ENCODE results near the gene SRD5A1. TPM values are rescaled to one million over a fixed set of nuclear protein-coding genes. Genes with fewer than 3 reads are reported as not detected.

Gene SRD5A1
- total and polyA plus RNA-seq, 2 experiments from 2014 or later = 18.2 to 87.3 TPM

DNA sequence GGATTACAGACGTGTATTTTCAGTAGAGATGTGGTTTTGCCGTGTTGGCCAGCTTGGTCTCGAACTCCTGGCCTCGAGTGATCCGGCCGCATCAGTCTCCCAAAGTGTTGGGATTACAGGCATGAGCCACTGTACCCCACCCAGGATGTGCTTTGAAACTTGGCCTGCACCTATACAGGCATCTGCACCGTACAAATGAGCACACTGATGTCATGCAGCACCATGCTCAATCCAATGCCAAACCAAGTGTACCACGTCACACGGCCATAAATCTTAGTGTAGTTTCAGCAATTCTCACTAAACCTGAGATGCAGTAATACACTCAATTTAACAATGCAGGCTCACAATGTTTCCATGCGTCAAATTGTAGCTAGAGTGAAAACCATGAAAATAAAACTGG lies 6.7 kb upstream of the SRD5A1 start:
- Mint-ChIP-seq H3K4me1 (peaks cover 5% of the 10 kb centered on the region; the same call in 2 of the 3 replicates), H3K27me3 (ENCODE audit: insufficient read depth, low read depth, poor library complexity) (peaks cover 2% of the 10 kb centered on the region), H3K36me3 (ENCODE audit: low read depth) (peaks cover 88% of the 10 kb centered on the region), H3K27ac (peak overlapping the region; percentile 65; the same call in 1 of the 2 replicates), H3K4me3 (no peak overlapping the region), H3K9me3 (no peaks in the 10 kb centered on the region)
- H3F3A ChIP-seq (replicated peaks; ENCODE audit: low read depth) = no peaks in the 10 kb centered on the region; the same call in 1 of the 2 replicates
- peaks cover 100% of the 10 kb centered on the region for H3K79me2 ChIP-seq (replicated peaks; ENCODE audit: insufficient read depth)
- no peak overlapping the region for H2AFZ ChIP-seq
- peaks cover 51% of the 10 kb centered on the region for H3K36me3 ChIP-seq (ENCODE audit: insufficient read depth)
- ATAC-seq (no peak), DNase-seq (ENCODE audit: low spot score) (no peak)
- H3K4me3 ChIP-seq = no peak overlapping the region
- peaks cover 2% of the 10 kb centered on the region; the same call in 1 of the 2 replicates for H3K4me1 ChIP-seq (ENCODE audit: insufficient read depth)
- TF ChIP-seq, protein P1, sequence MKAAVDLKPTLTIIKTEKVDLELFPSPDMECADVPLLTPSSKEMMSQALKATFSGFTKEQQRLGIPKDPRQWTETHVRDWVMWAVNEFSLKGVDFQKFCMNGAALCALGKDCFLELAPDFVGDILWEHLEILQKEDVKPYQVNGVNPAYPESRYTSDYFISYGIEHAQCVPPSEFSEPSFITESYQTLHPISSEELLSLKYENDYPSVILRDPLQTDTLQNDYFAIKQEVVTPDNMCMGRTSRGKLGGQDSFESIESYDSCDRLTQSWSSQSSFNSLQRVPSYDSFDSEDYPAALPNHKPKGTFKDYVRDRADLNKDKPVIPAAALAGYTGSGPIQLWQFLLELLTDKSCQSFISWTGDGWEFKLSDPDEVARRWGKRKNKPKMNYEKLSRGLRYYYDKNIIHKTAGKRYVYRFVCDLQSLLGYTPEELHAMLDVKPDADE (IDR thresholded peaks at IDR 0.05) = no peak
- TF ChIP-seq POLR2AphosphoS5 (IDR thresholded peaks at IDR 0.05; ENCODE audit: low read depth) = no peak
- TF ChIP-seq STAT1 (IDR thresholded peaks at IDR 0.05; ENCODE audit: unreplicated experiment) = no peak
- TF ChIP-seq CREB1 (CRISPR knock-in tag; IDR thresholded peaks at IDR 0.05; ENCODE audit: low read depth) = no peak
- no peak for TF ChIP-seq JUNB (IDR thresholded peaks at IDR 0.05; ENCODE audit: unreplicated experiment)
- TF ChIP-seq EZH2 (IDR thresholded peaks at IDR 0.05; ENCODE audit: low read depth, unreplicated experiment) = no peak
- TF ChIP-seq EZH2phosphoT487 (IDR thresholded peaks at IDR 0.05; ENCODE audit: unreplicated experiment) = no peak
- TF ChIP-seq NANOG (IDR thresholded peaks at IDR 0.05; ENCODE audit: borderline replicate concordance) = no peak
- TF ChIP-seq, protein P2, sequence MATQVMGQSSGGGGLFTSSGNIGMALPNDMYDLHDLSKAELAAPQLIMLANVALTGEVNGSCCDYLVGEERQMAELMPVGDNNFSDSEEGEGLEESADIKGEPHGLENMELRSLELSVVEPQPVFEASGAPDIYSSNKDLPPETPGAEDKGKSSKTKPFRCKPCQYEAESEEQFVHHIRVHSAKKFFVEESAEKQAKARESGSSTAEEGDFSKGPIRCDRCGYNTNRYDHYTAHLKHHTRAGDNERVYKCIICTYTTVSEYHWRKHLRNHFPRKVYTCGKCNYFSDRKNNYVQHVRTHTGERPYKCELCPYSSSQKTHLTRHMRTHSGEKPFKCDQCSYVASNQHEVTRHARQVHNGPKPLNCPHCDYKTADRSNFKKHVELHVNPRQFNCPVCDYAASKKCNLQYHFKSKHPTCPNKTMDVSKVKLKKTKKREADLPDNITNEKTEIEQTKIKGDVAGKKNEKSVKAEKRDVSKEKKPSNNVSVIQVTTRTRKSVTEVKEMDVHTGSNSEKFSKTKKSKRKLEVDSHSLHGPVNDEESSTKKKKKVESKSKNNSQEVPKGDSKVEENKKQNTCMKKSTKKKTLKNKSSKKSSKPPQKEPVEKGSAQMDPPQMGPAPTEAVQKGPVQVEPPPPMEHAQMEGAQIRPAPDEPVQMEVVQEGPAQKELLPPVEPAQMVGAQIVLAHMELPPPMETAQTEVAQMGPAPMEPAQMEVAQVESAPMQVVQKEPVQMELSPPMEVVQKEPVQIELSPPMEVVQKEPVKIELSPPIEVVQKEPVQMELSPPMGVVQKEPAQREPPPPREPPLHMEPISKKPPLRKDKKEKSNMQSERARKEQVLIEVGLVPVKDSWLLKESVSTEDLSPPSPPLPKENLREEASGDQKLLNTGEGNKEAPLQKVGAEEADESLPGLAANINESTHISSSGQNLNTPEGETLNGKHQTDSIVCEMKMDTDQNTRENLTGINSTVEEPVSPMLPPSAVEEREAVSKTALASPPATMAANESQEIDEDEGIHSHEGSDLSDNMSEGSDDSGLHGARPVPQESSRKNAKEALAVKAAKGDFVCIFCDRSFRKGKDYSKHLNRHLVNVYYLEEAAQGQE (IDR thresholded peaks at IDR 0.05; ENCODE audit: unreplicated experiment) = no peak
- no peak for TF ChIP-seq ZNF114 (CRISPR knock-in tag; IDR thresholded peaks at IDR 0.05)
- H4K20me1 ChIP-seq (replicated peaks; ENCODE audit: insufficient read depth) = peaks cover 76% of the 10 kb centered on the region
- no peak overlapping the region for H3K4me2 ChIP-seq
- H3K9me2 ChIP-seq (ENCODE audit: insufficient read depth) = no peaks in the 10 kb centered on the region
- no peaks in the 10 kb centered on the region for H3K27me3 ChIP-seq (ENCODE audit: insufficient read depth)
- no peak overlapping the region for H3K27ac ChIP-seq (ENCODE audit: low read depth)

DNA sequence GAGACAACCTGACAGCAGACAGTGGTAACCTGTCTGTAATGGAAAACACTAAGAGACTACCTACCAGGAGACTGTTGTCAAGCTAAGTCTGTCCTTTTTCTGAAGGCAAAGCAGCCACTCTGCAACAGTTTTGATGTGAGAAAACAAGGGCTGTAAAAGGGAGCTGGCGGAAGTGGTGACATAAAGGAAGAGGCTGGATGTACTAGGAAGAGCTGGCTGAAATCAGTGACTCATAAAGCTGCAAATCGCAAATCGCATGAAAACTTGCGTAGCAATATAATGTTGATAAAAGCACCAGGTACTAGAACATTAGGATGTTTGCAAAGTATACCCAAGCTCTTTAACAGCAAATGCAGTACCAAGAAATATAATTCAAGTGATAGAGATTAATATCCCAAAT lies 1.8 kb upstream of the SRD5A1 start:
- Histone ChIP-seq H3K27me3 (ENCODE audit: insufficient read depth) (no peaks in the 10 kb centered on the region), H3K4me1 (ENCODE audit: insufficient read depth) (peaks cover 14% of the 10 kb centered on the region), H3K79me2 (replicated peaks; ENCODE audit: insufficient read depth) (peaks cover 93% of the 10 kb centered on the region), H3F3A (replicated peaks; ENCODE audit: low read depth) (no peaks in the 10 kb centered on the region; the same call in 1 of the 2 replicates), H3K27ac (ENCODE audit: low read depth) (no peak overlapping the region), H2AFZ (no peak overlapping the region), H3K9me2 (ENCODE audit: insufficient read depth) (no peaks in the 10 kb centered on the region), H4K20me1 (replicated peaks; ENCODE audit: insufficient read depth) (peaks cover 50% of the 10 kb centered on the region), H3K4me3 (peak overlapping the region; percentile 97), H3K4me2 (peak overlapping the region; percentile 99), H3K36me3 (ENCODE audit: insufficient read depth) (0 out of 2 replicates have a peak, but pooled peaks cover 24% of the 10 kb centered on the region)
- Mint-ChIP-seq H3K4me3 (peak overlapping the region; percentile 100), H3K9me3 (no peaks in the 10 kb centered on the region), H3K27me3 (ENCODE audit: insufficient read depth, low read depth, poor library complexity) (peaks cover 4% of the 10 kb centered on the region), H3K36me3 (ENCODE audit: low read depth) (peaks cover 55% of the 10 kb centered on the region), H3K27ac (0 out of 2 replicates have a peak overlapping the region, but pooled peaks have one; percentile 34), H3K4me1 (peaks cover 9% of the 10 kb centered on the region)
- ATAC-seq (no peak), DNase-seq (ENCODE audit: low spot score) (no peak)
- TF ChIP-seq NANOG (IDR thresholded peaks at IDR 0.05; ENCODE audit: borderline replicate concordance) = no peak
- TF ChIP-seq, protein P3, sequence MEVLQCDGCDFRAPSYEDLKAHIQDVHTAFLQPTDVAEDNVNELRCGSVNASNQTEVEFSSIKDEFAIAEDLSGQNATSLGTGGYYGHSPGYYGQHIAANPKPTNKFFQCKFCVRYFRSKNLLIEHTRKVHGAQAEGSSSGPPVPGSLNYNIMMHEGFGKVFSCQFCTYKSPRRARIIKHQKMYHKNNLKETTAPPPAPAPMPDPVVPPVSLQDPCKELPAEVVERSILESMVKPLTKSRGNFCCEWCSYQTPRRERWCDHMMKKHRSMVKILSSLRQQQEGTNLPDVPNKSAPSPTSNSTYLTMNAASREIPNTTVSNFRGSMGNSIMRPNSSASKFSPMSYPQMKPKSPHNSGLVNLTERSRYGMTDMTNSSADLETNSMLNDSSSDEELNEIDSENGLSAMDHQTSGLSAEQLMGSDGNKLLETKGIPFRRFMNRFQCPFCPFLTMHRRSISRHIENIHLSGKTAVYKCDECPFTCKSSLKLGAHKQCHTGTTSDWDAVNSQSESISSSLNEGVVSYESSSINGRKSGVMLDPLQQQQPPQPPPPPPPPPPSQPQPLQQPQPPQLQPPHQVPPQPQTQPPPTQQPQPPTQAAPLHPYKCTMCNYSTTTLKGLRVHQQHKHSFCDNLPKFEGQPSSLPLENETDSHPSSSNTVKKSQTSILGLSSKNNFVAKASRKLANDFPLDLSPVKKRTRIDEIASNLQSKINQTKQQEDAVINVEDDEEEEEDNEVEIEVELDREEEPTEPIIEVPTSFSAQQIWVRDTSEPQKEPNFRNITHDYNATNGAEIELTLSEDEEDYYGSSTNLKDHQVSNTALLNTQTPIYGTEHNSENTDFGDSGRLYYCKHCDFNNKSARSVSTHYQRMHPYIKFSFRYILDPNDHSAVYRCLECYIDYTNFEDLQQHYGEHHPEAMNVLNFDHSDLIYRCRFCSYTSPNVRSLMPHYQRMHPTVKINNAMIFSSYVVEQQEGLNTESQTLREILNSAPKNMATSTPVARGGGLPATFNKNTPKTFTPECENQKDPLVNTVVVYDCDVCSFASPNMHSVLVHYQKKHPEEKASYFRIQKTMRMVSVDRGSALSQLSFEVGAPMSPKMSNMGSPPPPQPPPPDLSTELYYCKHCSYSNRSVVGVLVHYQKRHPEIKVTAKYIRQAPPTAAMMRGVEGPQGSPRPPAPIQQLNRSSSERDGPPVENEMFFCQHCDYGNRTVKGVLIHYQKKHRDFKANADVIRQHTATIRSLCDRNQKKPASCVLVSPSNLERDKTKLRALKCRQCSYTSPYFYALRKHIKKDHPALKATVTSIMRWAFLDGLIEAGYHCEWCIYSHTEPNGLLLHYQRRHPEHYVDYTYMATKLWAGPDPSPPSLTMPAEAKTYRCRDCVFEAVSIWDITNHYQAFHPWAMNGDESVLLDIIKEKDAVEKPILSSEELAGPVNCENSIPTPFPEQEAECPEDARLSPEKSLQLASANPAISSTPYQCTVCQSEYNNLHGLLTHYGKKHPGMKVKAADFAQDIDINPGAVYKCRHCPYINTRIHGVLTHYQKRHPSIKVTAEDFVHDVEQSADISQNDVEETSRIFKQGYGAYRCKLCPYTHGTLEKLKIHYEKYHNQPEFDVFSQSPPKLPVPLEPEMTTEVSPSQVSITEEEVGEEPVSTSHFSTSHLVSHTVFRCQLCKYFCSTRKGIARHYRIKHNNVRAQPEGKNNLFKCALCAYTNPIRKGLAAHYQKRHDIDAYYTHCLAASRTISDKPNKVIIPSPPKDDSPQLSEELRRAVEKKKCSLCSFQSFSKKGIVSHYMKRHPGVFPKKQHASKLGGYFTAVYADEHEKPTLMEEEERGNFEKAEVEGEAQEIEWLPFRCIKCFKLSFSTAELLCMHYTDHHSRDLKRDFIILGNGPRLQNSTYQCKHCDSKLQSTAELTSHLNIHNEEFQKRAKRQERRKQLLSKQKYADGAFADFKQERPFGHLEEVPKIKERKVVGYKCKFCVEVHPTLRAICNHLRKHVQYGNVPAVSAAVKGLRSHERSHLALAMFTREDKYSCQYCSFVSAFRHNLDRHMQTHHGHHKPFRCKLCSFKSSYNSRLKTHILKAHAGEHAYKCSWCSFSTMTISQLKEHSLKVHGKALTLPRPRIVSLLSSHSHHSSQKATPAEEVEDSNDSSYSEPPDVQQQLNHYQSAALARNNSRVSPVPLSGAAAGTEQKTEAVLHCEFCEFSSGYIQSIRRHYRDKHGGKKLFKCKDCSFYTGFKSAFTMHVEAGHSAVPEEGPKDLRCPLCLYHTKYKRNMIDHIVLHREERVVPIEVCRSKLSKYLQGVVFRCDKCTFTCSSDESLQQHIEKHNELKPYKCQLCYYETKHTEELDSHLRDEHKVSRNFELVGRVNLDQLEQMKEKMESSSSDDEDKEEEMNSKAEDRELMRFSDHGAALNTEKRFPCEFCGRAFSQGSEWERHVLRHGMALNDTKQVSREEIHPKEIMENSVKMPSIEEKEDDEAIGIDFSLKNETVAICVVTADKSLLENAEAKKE (CRISPR knock-in tag; IDR thresholded peaks at IDR 0.05) = no peak
